Pancreas (tissue), 10 donors: ENCODE measurements around the gene DOCK11. TPM values are rescaled to one million over a fixed set of nuclear protein-coding genes. Genes with fewer than 3 reads are reported as not detected.

Experiments
- ATAC-seq, 4 donors: fragments of 200-7000 bp; cut with Tn5 transposase; one replicate each; pipeline versions ENCODE4 v1.8.0 to v1.9.1; 2020; ENCODE audit warnings: mild to moderate bottlenecking in 4 of 4, moderate library complexity in 4 of 4
- DNase-seq, 6 donors: peaks; one replicate each; pipeline ENCODE4 v3.0.0-alpha.2; 2020
- FAIRE-seq: peaks from 2 replicates; lab custom pipeline; 2012; peaks lifted over from hg19 to GRCh38; lab: Jason Lieb, UNC
- H3K27ac ChIP-seq, 4 donors: fragments of 200-600 bp; sonication (generic); 1 replicate in 3 of 4; 2 replicates in 1 of 4; pipeline versions ENCODE4 v1.5.0 to v1.8.0; 2020
- H3K27me3 ChIP-seq, 4 donors: fragments of 200-600 bp; one replicate each; pipeline ENCODE4 v1.8.0; 2021
- H3K36me3 ChIP-seq, 3 donors: fragments of 200-600 bp; sonication (generic) in 1 of 3; one replicate each; pipeline versions ENCODE4 v1.5.0 to v1.8.0; 2020 to 2021
- H3K4me1 ChIP-seq, 3 donors: fragments of 200-600 bp; one replicate each; pipeline ENCODE4 v1.8.0; 2021
- H3K4me3 ChIP-seq, 4 donors: fragments of 200-600 bp; sonication (generic) in 2 of 4; one replicate each; pipeline versions ENCODE4 v1.5.0 to v1.8.0; 2020 to 2021
- H3K9me3 ChIP-seq, 4 donors: fragments of 200-600 bp; one replicate each; pipeline ENCODE4 v1.8.0; 2021
- WGBS, 2 donors: extraction: QIAGEN DNeasy Blood & Tissue Kit; methylation state at CpG; one replicate each; pipeline ENCODE4 v1.1.7; 2013; 5-methylcytosine and 5-hydroxymethylcytosine counted together
- intact Hi-C, 3 donors: fragments of 100-400 bp; cut with DNase I; formaldehyde crosslinking; loops; one replicate each; pipeline versions ENCODE4 v1.11.1 to v1.14.2; 2022
- polyA plus RNA-seq, 2 donors: library from polyadenylated mRNA; stranded (reverse); fragments of 200-250 nt; gene quantifications; one replicate each; pipeline ENCODE4 v1.2.3, GENCODE V29; 2013
- total RNA-seq, 6 donors: library from RNA; stranded (reverse); fragmentation: NEBNext Ultra II Directional in 4 of 6; extraction: Animal tissue kit (Norgen Biotek cat#: 25700) in 4 of 6; gene quantifications; one replicate each; pipeline versions ENCODE4 v1.2.1 to v1.2.4, GENCODE V29; 2021 to 2023
- TF ChIP-seq, protein P1 (sequence below), 4 donors: fragments of 200-600 bp; sonication (generic) in 3 of 4; IDR thresholded peaks; one replicate each; pipeline versions ENCODE4 v1.5.0 to v1.8.0; 2021; ENCODE audit warnings: antibody characterized with exemption in 4 of 4
- donor health status: healthy with polysubstance abuse.
- donor health status: DM: no; HTN: no; CAD: no; lungs with moderate emphysema.
- donor health status: DM: no; HTN: no; CAD: no.
- donor health status: control.
- donor health status: control.
- donor health status: Bipolar disorder and iron deficiency.
- donor health status: DM: yes; HTN: yes; CAD: no.
- donor health status: DM: no; HTN: no; CAD: no.
- donor health status: DM: no; HTN: no; CAD: no.
- donor health status: DM: yes; HTN: yes; CAD: no.

Gene DOCK11
- total and polyA plus RNA-seq, 8 donors = 0.65 to 8.1 (median 2.4) TPM

- H3K27ac ChIP-seq = peak overlapping the region in 1 of 4 donors; percentile 44
- TF ChIP-seq, protein P1, sequence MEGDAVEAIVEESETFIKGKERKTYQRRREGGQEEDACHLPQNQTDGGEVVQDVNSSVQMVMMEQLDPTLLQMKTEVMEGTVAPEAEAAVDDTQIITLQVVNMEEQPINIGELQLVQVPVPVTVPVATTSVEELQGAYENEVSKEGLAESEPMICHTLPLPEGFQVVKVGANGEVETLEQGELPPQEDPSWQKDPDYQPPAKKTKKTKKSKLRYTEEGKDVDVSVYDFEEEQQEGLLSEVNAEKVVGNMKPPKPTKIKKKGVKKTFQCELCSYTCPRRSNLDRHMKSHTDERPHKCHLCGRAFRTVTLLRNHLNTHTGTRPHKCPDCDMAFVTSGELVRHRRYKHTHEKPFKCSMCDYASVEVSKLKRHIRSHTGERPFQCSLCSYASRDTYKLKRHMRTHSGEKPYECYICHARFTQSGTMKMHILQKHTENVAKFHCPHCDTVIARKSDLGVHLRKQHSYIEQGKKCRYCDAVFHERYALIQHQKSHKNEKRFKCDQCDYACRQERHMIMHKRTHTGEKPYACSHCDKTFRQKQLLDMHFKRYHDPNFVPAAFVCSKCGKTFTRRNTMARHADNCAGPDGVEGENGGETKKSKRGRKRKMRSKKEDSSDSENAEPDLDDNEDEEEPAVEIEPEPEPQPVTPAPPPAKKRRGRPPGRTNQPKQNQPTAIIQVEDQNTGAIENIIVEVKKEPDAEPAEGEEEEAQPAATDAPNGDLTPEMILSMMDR (IDR thresholded peaks at IDR 0.05) = no peak
- H3K4me3 ChIP-seq = peak overlapping the region; percentile 29 to 57 (median 36)
- no peaks in the 10 kb centered on the region for H3K4me1 ChIP-seq
- no peaks in the 10 kb centered on the region for H3K9me3 ChIP-seq
- no peak for FAIRE-seq
- peak; percentile 7 to 74 (median 26) for DNase-seq
- ATAC-seq = peak; percentile 35 to 58 (median 47)
- peaks cover 0 to 11% (median 0%) of the 10 kb centered on the region in 4 donors for H3K27me3 ChIP-seq
- H3K36me3 ChIP-seq = no peaks in the 10 kb centered on the region
- 1 to 35% methylated on average over 67 to 81 of the region's 81 CpGs for WGBS, 2 donors
- intact Hi-C loops = no loop called here
Observed at GRCh38 chrX:118495958-118496762, 545 bp downstream of the DOCK11 start.

DNA sequence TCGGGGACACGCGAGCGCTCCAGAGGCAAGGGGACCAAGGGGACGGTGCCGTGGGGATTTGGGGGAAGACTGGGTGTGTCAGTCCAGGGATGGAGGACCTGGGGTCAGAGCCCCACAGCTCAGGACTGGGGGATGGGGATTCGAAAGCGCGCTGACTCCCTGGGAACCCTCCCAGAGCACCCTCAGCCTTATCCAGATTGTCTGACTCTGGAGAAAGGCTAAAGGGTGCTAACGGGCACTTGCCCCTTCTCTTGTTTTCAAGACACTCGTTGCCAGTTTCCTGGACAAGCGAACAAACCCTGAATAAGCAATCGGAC is 1.1 kb downstream of the DOCK11 start:
- no peak for FAIRE-seq

DNA sequence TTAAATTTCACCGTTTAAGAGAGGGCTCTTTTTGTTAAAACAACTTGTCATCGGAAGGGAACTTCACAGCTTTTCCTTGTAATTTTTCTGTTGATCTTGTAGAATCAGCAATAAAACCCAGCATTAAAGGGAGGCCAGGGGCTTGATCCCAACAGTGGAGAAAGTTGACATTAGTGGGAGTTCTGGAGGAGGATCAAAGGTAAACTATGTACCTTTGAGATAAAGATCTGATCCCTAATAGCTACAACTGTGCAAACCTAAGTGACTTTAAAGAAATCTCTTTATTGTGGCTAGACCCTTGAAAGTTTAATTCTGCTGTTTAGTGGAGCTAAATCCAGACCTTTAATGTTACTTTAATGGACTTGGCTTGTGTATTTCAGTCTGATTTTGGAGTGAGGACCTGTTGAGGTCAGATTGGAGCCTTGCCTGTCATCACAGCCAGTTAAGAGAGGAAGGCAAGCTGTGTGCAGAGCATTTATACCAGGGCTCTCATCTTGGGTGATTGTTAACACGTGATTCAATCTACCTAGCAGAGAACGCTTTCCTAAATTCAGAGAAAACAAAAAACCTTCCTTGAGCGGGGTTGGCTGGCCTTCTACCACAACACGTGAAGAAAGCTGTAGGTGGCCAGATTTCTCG is 1.7 kb downstream of the DOCK11 start:
- H3K9me3 ChIP-seq = no peaks in the 10 kb centered on the region
- 41 to 55% methylated on average over 7 of the region's 7 CpGs for WGBS, 2 donors

More for the DNA sequence above, 1.1 kb downstream of the DOCK11 start:
- 5 to 30% methylated on average over 13 of the region's 13 CpGs for WGBS, 2 donors
- TF ChIP-seq, protein P1 (IDR thresholded peaks at IDR 0.05) = no peak
- intact Hi-C loops = no loop called here
- peak overlapping the region in 3 of 4 donors; percentile 30 to 57 (median 43) for H3K4me3 ChIP-seq
- H3K9me3 ChIP-seq = no peaks in the 10 kb centered on the region
- no peaks in the 10 kb centered on the region for H3K36me3 ChIP-seq
- peak in 1 of 6 donors; percentile 54 for DNase-seq
- peaks cover 0 to 11% (median 0%) of the 10 kb centered on the region in 4 donors for H3K27me3 ChIP-seq
- peak in 2 of 4 donors; percentile 4 to 8 for ATAC-seq
- H3K4me1 ChIP-seq = no peaks in the 10 kb centered on the region
- H3K27ac ChIP-seq = peak overlapping the region in 1 of 4 donors; percentile 44

GRCh38 chrX:118498351-118498750 is 2.7 kb downstream of the DOCK11 start:
- no peak for FAIRE-seq
- H3K9me3 ChIP-seq = no peaks in the 10 kb centered on the region
- no peak overlapping the region for H3K27ac ChIP-seq
- 56 to 74% methylated on average over 3 of the region's 3 CpGs for WGBS, 2 donors
- intact Hi-C loops = no loop called here
- TF ChIP-seq, protein P1 (IDR thresholded peaks at IDR 0.05) = no peak
- no peak for ATAC-seq
- no peaks in the 10 kb centered on the region for H3K4me1 ChIP-seq
- H3K4me3 ChIP-seq = no peak overlapping the region
- peaks cover 0 to 11% (median 0%) of the 10 kb centered on the region in 4 donors for H3K27me3 ChIP-seq
- no peak for DNase-seq
- no peaks in the 10 kb centered on the region for H3K36me3 ChIP-seq

More for the DNA sequence above, 1.7 kb downstream of the DOCK11 start:
- Histone ChIP-seq H3K4me1 (no peaks in the 10 kb centered on the region), H3K27me3 (peaks cover 0 to 11% (median 0%) of the 10 kb centered on the region in 4 donors), H3K27ac (no peak overlapping the region), H3K36me3 (no peaks in the 10 kb centered on the region), H3K4me3 (peak overlapping the region in 1 of 4 donors; percentile 57)
- DNase-seq (no peak), ATAC-seq (no peak), FAIRE-seq (no peak)
- TF ChIP-seq, protein P1 (IDR thresholded peaks at IDR 0.05) = no peak
- intact Hi-C loops = no loop called here
